Stimulated activated memory B cell treated with anti-CD40 and anti-IgM and Interleukin-4, amounts not matched to agents 10 μg/mL and 1 μg/mL and 100 μg/mL, for 72 hours (primary cell): Measurements from ENCODE around the gene NCBP3.

ENCODE experiments used
- ATAC-seq: fragments of 150-1000 bp; cut with Tn5 transposase; 2 replicates; pipeline ENCODE4 v1.10.0; 2021
- H3K27ac Mint-ChIP-seq: one replicate; pipeline ENCODE4 v1.8.0; 2022; ENCODE audit warnings: mild to moderate bottlenecking, mixed read lengths
- H3K27me3 Mint-ChIP-seq: one replicate; pipeline ENCODE4 v1.8.0; 2022; ENCODE audit warnings: mixed read lengths
- H3K36me3 Mint-ChIP-seq: one replicate; pipeline ENCODE4 v1.8.0; 2022; ENCODE audit warnings: mixed read lengths
- H3K4me1 Mint-ChIP-seq: one replicate; pipeline ENCODE4 v1.8.0; 2022; ENCODE audit warnings: mixed read lengths
- H3K4me3 Mint-ChIP-seq: one replicate; pipeline ENCODE4 v1.8.0; 2022; ENCODE audit warnings: mild to moderate bottlenecking, moderate library complexity, mixed read lengths
- H3K9me3 Mint-ChIP-seq: one replicate; pipeline ENCODE4 v1.8.0; 2022; ENCODE audit warnings: mixed read lengths

The NCBP3 gene

GRCh38 chr17:3814361-3814760 lies 31.7 kb downstream of the NCBP3 start:
- Mint-ChIP-seq H3K27me3 (no peaks in the 10 kb centered on the region), H3K36me3 (peaks cover 65% of the 10 kb centered on the region), H3K9me3 (no peaks in the 10 kb centered on the region), H3K27ac (no peak overlapping the region), H3K4me3 (no peak overlapping the region), H3K4me1 (peaks cover 44% of the 10 kb centered on the region)
- no peak for ATAC-seq

GRCh38 chr17:3813171-3813570 lies 32.9 kb downstream of the NCBP3 start:
- peaks cover 39% of the 10 kb centered on the region for H3K4me1 Mint-ChIP-seq
- H3K9me3 Mint-ChIP-seq = no peaks in the 10 kb centered on the region
- ATAC-seq = no peak
- peaks cover 60% of the 10 kb centered on the region for H3K36me3 Mint-ChIP-seq
- H3K27ac Mint-ChIP-seq = peak overlapping the region; percentile 77
- H3K4me3 Mint-ChIP-seq = no peak overlapping the region
- H3K27me3 Mint-ChIP-seq = no peaks in the 10 kb centered on the region

- H3K9me3 Mint-ChIP-seq = no peaks in the 10 kb centered on the region
- H3K36me3 Mint-ChIP-seq = peaks cover 62% of the 10 kb centered on the region
- no peaks in the 10 kb centered on the region for H3K27me3 Mint-ChIP-seq
- peak overlapping the region; percentile 77 for H3K27ac Mint-ChIP-seq
- H3K4me1 Mint-ChIP-seq = peaks cover 40% of the 10 kb centered on the region
- H3K4me3 Mint-ChIP-seq = no peak overlapping the region
- no peak for ATAC-seq
These were observed 33.3 kb downstream of the NCBP3 start for GRCh38 chr17:3812771-3813170.

GRCh38 chr17:3812284-3812683 lies 33.8 kb downstream of the NCBP3 start:
- H3K9me3 Mint-ChIP-seq = no peaks in the 10 kb centered on the region
- no peaks in the 10 kb centered on the region for H3K27me3 Mint-ChIP-seq
- peaks cover 41% of the 10 kb centered on the region for H3K4me1 Mint-ChIP-seq
- peak overlapping the region; percentile 77 for H3K27ac Mint-ChIP-seq
- H3K36me3 Mint-ChIP-seq = peaks cover 63% of the 10 kb centered on the region
- no peak overlapping the region for H3K4me3 Mint-ChIP-seq
- ATAC-seq = no peak

GRCh38 chr17:3810019-3810418 lies 36.0 kb downstream of the NCBP3 start:
- H3K4me1 Mint-ChIP-seq = peaks cover 42% of the 10 kb centered on the region
- H3K27ac Mint-ChIP-seq = peak overlapping the region; percentile 77
- H3K9me3 Mint-ChIP-seq = no peaks in the 10 kb centered on the region

GRCh38 chr17:3809135-3809534 lies 36.9 kb downstream of the NCBP3 start:
- ATAC-seq = no peak
- H3K27ac Mint-ChIP-seq = no peak overlapping the region
- no peaks in the 10 kb centered on the region for H3K27me3 Mint-ChIP-seq
- peaks cover 51% of the 10 kb centered on the region for H3K4me1 Mint-ChIP-seq
- no peak overlapping the region for H3K4me3 Mint-ChIP-seq
- peaks cover 53% of the 10 kb centered on the region for H3K36me3 Mint-ChIP-seq
- H3K9me3 Mint-ChIP-seq = no peaks in the 10 kb centered on the region

More at GRCh38 chr17:3810019-3810418, 36.0 kb downstream of the NCBP3 start:
- Mint-ChIP-seq H3K27me3 (no peaks in the 10 kb centered on the region), H3K36me3 (peaks cover 62% of the 10 kb centered on the region), H3K4me3 (peak overlapping the region; percentile 64)
- ATAC-seq = peak; percentile 75

GRCh38 chr17:3808701-3809100 lies 37.3 kb downstream of the NCBP3 start:
- no peak for ATAC-seq
- peaks cover 55% of the 10 kb centered on the region for H3K4me1 Mint-ChIP-seq
- peak overlapping the region; percentile 74 for H3K27ac Mint-ChIP-seq
- no peaks in the 10 kb centered on the region for H3K27me3 Mint-ChIP-seq
- H3K36me3 Mint-ChIP-seq = peaks cover 50% of the 10 kb centered on the region
- H3K9me3 Mint-ChIP-seq = no peaks in the 10 kb centered on the region
- no peak overlapping the region for H3K4me3 Mint-ChIP-seq

- Mint-ChIP-seq H3K4me3 (no peak overlapping the region), H3K36me3 (peaks cover 36% of the 10 kb centered on the region), H3K9me3 (no peaks in the 10 kb centered on the region), H3K4me1 (peaks cover 61% of the 10 kb centered on the region), H3K27me3 (no peaks in the 10 kb centered on the region), H3K27ac (peak overlapping the region; percentile 100)
- ATAC-seq = no peak
These were observed 40.5 kb downstream of the NCBP3 start for GRCh38 chr17:3805581-3805980.

- peak; percentile 94 for ATAC-seq
- H3K27me3 Mint-ChIP-seq = no peaks in the 10 kb centered on the region
- no peaks in the 10 kb centered on the region for H3K9me3 Mint-ChIP-seq
- H3K27ac Mint-ChIP-seq = peak overlapping the region; percentile 100
- H3K4me1 Mint-ChIP-seq = peaks cover 61% of the 10 kb centered on the region
- peaks cover 28% of the 10 kb centered on the region for H3K36me3 Mint-ChIP-seq
- peak overlapping the region; percentile 69 for H3K4me3 Mint-ChIP-seq
These were observed 41.5 kb downstream of the NCBP3 start for GRCh38 chr17:3804503-3804931.

GRCh38 chr17:3803308-3803640 lies 42.8 kb downstream of the NCBP3 start:
- no peaks in the 10 kb centered on the region for H3K9me3 Mint-ChIP-seq
- peaks cover 26% of the 10 kb centered on the region for H3K36me3 Mint-ChIP-seq
- H3K4me1 Mint-ChIP-seq = peaks cover 67% of the 10 kb centered on the region
- ATAC-seq = no peak
- no peaks in the 10 kb centered on the region for H3K27me3 Mint-ChIP-seq
- H3K27ac Mint-ChIP-seq = peak overlapping the region; percentile 100
- H3K4me3 Mint-ChIP-seq = peak overlapping the region; percentile 62

- peaks cover 28% of the 10 kb centered on the region for H3K36me3 Mint-ChIP-seq
- no peaks in the 10 kb centered on the region for H3K9me3 Mint-ChIP-seq
- ATAC-seq = no peak
- H3K4me1 Mint-ChIP-seq = peaks cover 70% of the 10 kb centered on the region
- peak overlapping the region; percentile 100 for H3K27ac Mint-ChIP-seq
- no peaks in the 10 kb centered on the region for H3K27me3 Mint-ChIP-seq
- H3K4me3 Mint-ChIP-seq = no peak overlapping the region
These were observed 43.4 kb downstream of the NCBP3 start for GRCh38 chr17:3802461-3803307.

GRCh38 chr17:3801792-3802191 lies 44.3 kb downstream of the NCBP3 start:
- ATAC-seq = no peak
- H3K9me3 Mint-ChIP-seq = no peaks in the 10 kb centered on the region
- H3K4me3 Mint-ChIP-seq = no peak overlapping the region
- peaks cover 23% of the 10 kb centered on the region for H3K36me3 Mint-ChIP-seq
- peak overlapping the region; percentile 99 for H3K27ac Mint-ChIP-seq
- no peaks in the 10 kb centered on the region for H3K27me3 Mint-ChIP-seq
- peaks cover 75% of the 10 kb centered on the region for H3K4me1 Mint-ChIP-seq

GRCh38 chr17:3801347-3801746 lies 44.7 kb downstream of the NCBP3 start:
- Mint-ChIP-seq H3K9me3 (no peaks in the 10 kb centered on the region), H3K27me3 (no peaks in the 10 kb centered on the region), H3K4me3 (no peak overlapping the region), H3K4me1 (peaks cover 79% of the 10 kb centered on the region), H3K27ac (peak overlapping the region; percentile 99), H3K36me3 (peaks cover 22% of the 10 kb centered on the region)
- no peak for ATAC-seq

GRCh38 chr17:3800362-3801271 lies 45.4 kb downstream of the NCBP3 start, which contains the start of gene ITGAE:
TSS of gene ITGAE (minus strand) at chr17:3801188. CDS start at chr17:3801144, 44 bp downstream.
- peaks cover 86% of the 10 kb centered on the region for H3K4me1 Mint-ChIP-seq
- peak within 1 kb of the TSS; percentile 8 for H3K4me3 Mint-ChIP-seq
- peak within 1 kb of the TSS; percentile 99 for H3K27ac Mint-ChIP-seq
- no peaks in the 10 kb centered on the region for H3K9me3 Mint-ChIP-seq
- ATAC-seq = no peak
- no peaks in the 10 kb centered on the region for H3K27me3 Mint-ChIP-seq
- peaks cover 22% of the 10 kb centered on the region for H3K36me3 Mint-ChIP-seq

GRCh38 chr17:3799181-3799945 lies 46.7 kb downstream of the NCBP3 start:
- no peak for ATAC-seq
- Mint-ChIP-seq H3K27ac (peak overlapping the region; percentile 99), H3K4me1 (peaks cover 86% of the 10 kb centered on the region), H3K4me3 (no peak overlapping the region), H3K27me3 (no peaks in the 10 kb centered on the region), H3K9me3 (no peaks in the 10 kb centered on the region), H3K36me3 (peaks cover 22% of the 10 kb centered on the region)
